Lung microvascular endothelial cell (primary cell): Measurements from ENCODE around the gene RABGAP1. TPM values are rescaled to one million over a fixed set of nuclear protein-coding genes. Genes with fewer than 3 reads are reported as not detected.

Source experiments
- DNase-seq, 2 donors: peaks; one replicate each; pipeline versions ENCODE4 v3.0.0 to v3.0.0-alpha.2; 2010; ENCODE audit warnings: low read depth in 2 of 2
- total RNA-seq: library from RNA; depleted of rRNA; stranded (reverse); fragments of >200 nt; gene quantifications from 2 replicates; pipeline ENCODE4 v1.2.1, GENCODE V29; 2014

RABGAP1 gene
- total RNA-seq, 1 donor from 2014 or later: 35.5 TPM

DNA sequence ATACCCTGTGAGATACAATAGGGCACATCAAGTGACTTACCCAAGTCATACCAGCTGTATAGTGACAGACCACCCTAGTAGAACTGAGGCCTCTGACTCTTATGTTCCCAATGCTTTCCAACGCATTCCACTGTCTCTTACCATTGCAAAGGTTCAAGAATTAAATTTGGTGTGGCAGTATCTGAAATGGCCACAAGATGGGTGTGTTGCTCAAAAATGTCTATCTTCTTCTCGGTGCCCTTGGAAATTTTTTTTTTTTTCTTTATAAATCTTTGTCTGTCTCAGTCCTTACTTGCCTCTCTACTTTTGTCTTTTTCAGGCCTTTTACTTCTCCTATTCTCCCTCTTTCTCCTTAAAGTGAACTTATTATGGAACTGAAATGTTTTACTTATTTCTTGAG is 141.0 kb downstream of the RABGAP1 start:
- peak; percentile 61 to 68 for DNase-seq

DNA sequence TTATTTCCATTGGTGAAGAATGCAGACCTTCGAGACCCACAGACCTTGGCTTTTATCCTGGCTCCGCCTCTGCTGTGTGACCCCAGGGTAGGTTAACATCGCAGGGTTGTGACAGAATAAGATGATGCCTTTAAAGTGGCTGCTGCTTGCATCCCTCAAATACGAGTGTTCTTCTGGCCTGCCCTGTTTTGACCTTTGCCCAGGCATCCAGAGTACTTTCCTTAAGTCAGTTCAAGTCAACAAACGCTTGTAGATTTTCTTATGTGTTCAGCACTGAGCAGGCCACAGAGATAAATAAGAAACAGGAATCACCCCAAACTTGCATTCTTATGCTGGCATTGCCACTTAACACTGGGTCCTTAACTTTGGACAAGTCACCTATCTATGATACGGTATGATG is 142.9 kb downstream of the RABGAP1 start:
- no peak for DNase-seq

- no peak for DNase-seq
Observed at GRCh38 chr9:123084256-123084655, 143.4 kb downstream of the RABGAP1 start.

GRCh38 chr9:123085916-123086315 is 145.1 kb downstream of the RABGAP1 start:
- DNase-seq: no peak

- peak in 1 of 2 donors; percentile 56 for DNase-seq
Observed at GRCh38 chr9:123087359-123087888, 146.6 kb downstream of the RABGAP1 start.

- DNase-seq: no peak
Observed at GRCh38 chr9:123089040-123089439, 148.2 kb downstream of the RABGAP1 start.

GRCh38 chr9:123089790-123090189 is 149.0 kb downstream of the RABGAP1 start:
- no peak for DNase-seq

DNA sequence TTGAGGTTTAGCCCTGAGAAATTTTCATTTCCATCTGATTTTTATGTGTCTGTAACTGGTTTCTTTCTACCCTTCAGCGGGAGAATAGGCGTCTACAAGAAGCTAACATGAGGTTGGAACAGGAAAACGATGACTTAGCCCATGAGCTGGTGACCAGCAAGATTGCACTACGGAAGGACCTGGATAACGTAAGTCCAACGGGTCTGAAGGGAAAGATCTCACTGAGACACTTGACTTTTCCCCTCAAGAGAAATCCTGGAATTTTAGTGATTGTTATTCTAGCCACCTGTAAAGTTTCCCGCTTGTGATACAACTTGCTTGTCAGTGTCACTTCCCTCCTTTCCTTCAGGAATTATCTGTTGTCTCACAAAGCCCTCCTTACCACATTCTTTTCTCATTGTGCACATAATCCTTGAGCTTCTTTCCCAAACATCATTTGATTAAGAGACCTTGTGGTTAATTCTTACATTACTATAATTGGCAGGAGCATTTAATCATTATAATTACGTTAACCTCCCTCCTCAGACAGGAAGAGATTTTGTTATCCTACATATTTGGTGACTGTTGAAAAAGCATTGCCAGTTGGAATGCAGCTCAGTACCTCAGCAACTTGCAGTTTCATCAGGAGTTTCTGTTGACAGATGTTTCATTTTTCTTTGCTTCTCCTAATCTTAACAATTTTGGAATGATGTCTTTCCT is 149.5 kb downstream of the RABGAP1 start:
- DNase-seq: no peak

- DNase-seq: no peak
Observed at GRCh38 chr9:123090956-123091355, 150.1 kb downstream of the RABGAP1 start.

DNA sequence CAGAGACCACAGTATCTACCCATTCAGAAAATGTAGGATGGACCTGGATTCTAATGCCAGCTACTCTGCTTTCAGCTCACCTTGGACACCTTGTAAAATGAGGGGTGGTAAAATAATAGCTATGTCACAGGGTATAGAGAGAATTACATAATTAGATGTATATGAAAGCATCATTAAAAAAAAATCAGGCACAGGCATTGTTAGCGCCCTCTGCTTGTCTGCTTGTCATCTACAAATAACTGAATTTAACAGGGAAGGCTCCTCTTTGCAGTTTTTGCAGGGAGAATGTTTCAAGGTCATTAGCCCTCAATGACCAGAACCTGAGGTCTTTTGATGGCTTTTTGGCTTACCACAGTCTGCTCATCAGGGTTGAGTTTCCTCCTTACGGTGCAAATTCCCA is 150.6 kb downstream of the RABGAP1 start:
- DNase-seq: peak in 1 of 2 donors; percentile 25

DNA sequence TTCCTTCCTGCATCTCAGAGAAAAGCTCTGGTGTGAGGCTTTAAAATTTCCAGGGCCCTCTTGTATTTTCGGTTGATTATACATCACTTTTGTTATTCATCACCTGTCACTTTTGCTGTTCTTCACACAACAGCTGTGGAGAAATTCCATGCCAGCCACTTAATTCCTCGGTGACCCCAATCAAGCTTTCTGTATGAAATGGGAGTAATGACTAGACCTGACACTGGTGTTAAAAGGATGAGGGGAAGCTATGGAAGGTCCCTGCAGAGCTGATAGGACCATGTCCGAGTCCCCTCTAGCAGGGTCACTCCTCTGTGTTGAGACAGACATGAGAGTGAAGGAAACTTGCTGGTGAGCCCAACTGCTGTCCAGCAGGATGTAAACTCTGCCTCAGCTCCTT is 152.3 kb downstream of the RABGAP1 start:
- no peak for DNase-seq

GRCh38 chr9:123096987-123097386 is 156.2 kb downstream of the RABGAP1 start:
- DNase-seq: no peak

GRCh38 chr9:123097430-123098095 is 156.7 kb downstream of the RABGAP1 start:
- no peak for DNase-seq

DNA sequence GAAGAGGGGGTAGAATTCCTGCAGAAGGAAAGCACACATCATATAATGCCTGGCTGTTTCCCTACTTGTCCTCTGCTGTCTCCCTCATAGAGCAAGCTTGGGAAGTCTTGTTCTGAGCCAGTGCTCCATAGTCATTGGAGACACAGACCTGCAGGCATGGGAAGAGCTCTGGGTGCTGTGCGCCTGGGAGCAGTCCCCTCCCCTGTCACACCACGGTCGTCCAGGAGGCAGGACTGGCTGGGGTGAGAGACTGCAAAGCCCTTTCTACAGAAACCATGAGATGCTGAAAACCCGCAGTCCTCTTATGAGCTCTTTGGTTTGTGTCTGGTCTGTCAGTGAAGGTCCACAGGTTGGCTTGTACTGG is 157.3 kb downstream of the RABGAP1 start:
- no peak for DNase-seq

GRCh38 chr9:123099042-123099441 is 158.2 kb downstream of the RABGAP1 start:
- DNase-seq: no peak

DNA sequence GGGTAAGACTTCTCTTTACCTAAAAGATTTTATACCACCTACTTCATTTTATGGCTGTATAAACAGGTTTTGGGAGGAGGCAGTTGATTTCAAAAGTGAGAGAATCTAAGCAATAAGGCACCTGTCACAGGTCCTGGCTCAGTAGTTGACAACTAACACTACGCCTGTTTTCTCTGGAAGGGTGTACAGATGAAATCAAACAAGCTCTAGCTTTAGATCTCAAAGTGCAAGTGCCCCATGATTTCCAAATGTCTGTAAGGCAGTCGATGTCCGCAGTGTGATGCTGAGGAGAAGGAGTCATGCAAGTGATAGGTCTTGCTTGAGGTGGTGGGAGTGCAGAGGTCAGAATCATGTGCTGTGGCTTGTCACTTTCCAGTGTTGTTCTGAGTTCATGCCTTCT is 158.7 kb downstream of the RABGAP1 start:
- no peak for DNase-seq

GRCh38 chr9:123102375-123103113 is 161.7 kb downstream of the RABGAP1 start:
- peak; percentile 26 to 47 for DNase-seq

DNA sequence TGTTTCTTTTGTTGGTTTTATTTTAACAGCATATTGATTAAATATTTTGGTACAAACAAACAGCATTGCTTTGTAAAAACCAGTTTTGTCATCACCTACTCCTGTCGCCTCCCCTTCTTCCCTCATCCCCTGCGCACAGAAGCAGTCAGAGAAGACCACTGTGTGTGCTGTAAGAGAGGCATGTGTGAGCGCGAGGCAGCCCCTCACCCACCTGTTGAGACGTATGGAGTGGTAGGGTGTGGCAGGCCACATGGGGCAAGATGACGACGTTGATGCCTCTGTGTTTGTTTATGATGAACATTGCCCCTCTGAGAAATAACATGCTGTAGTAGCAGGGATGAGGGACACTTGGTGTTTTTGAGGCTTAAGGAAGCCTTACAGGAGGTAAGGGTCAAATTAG is 164.0 kb downstream of the RABGAP1 start:
- no peak for DNase-seq

- DNase-seq: no peak
Observed at GRCh38 chr9:123105490-123105889, 164.7 kb downstream of the RABGAP1 start.

DNA sequence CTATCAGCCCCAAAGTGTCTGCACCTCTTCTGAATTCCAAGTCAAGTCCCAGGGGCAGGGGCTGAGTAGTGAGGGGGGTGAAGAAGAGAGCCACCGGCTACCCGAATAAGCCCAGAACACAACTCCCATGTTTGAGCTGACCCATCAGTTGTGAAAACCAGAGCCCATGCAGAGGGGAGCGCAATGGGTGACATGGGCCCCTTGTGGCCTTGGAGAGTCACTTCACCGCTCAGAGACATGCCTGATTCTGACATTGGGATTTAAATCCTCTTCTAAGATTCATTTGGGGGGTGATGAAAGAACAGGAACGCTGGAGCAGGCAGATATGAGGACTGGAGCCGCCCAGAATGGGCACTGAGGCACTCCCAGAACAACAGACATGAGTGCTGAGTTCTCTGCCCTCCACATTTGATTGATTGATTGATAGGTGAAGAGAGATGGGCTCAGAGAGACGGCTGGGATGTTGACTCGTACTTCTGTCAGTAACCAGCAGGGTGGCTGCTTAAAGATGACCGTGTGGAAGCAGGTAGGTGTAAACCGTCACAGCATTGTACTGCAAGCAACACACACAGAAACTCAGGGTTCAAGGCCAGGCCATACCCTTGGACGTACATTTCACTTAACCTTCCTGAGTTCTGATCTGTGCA is 166.9 kb downstream of the RABGAP1 start:
- DNase-seq: no peak

GRCh38 chr9:123108976-123109375 is 168.2 kb downstream of the RABGAP1 start:
- DNase-seq: no peak
